NCI-H748 treated with DMSO at 0.1 percent for 48 hours (cell line): Measurements from ENCODE around the gene EREG.
"Not testable (repeated sequence)": the region's sequence is repeated elsewhere in the genome, so short reads cannot be mapped to it uniquely, and the experiment has no call there.

ENCODE experiments used
- DNase-seq: peaks from one replicate; lab custom pipeline; 2025; lab: John Stamatoyannopoulos, UW

EREG gene

DNA sequence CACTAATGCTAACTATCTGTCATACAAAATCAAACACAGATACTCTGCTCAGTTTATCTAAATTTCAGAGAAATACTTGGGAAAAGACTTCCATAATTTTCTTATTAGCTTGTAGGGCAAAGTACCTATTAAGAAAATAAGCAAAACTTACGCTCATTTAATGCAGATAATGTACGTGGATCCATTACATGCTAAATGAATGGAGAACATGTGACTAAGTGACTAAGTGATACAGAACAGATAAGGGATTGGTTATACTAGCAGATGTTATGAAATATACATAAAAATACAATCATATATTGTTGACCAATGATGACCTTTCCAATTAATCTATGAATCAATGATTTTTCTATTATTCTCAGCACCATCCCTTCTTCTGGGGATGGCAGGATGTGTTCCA, 25.7 kb downstream of the EREG start:
- no peak for DNase-seq

GRCh38 chr4:74391346-74391745, 26.4 kb downstream of the EREG start:
- no peak for DNase-seq

- DNase-seq = no peak
Observed at GRCh38 chr4:74391890-74392475, 27.0 kb downstream of the EREG start.

GRCh38 chr4:74394476-74395136, 29.7 kb downstream of the EREG start:
- DNase-seq = no peak

- no peak for DNase-seq
Observed at GRCh38 chr4:74395633-74396032, 30.7 kb downstream of the EREG start.

DNA sequence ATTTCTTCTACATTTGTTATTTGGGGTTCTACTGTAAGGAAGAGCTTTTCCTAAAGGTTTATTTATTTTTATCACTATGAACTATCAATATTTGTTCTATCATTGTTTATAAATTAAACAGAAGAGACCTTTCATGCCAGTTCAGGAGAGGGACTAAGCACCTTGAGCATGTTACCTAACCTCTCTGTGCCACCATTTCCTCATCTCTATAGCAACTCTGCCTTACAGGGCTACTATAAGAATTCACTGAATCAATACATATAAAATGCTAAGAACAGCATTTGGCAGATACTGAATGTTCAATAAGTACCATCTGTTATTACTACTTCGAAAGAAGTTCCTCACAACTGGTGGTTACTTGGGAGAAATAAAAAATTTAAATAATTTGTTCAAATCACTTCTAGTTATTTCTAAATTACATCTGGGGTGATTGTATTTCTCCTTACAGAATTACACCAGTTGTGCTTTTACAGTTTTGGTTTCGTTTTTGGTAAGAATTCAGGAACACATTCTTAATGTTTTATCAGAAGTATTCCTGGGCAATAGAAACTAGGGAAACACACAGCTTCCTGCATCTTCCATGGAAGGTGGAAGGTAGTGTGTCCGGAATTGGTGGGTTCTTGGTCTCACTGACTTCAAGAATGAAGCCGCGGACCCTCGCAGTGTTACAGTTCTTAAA, 32.9 kb downstream of the EREG start:
- DNase-seq = no peak

- DNase-seq = not testable (repeated sequence)
Observed at GRCh38 chr4:74398894-74399589, 34.1 kb downstream of the EREG start.

DNA sequence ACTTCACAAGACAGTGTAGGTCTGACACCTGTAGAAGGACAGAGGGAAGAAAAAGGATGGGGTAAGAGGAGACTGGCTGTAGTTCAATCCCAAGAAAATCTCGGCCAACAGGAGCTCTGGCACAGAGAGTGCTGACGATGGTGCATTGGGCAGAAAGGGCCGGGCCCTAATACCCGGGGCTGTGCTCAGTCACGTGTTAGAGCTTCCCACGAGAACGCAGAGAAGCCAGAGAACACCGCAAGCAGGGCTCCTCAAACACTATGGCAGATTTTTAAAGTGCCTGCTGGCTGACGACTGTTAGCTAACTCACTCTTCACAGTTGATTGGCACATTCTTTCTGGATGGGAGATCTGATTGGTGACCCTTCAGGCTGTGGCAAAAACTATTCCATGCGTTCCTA, 35.5 kb downstream of the EREG start:
- DNase-seq = no peak

- DNase-seq = no peak
Observed at GRCh38 chr4:74402692-74403456, 37.9 kb downstream of the EREG start.

GRCh38 chr4:74407891-74408290, 42.9 kb downstream of the EREG start:
- DNase-seq = no peak

DNA sequence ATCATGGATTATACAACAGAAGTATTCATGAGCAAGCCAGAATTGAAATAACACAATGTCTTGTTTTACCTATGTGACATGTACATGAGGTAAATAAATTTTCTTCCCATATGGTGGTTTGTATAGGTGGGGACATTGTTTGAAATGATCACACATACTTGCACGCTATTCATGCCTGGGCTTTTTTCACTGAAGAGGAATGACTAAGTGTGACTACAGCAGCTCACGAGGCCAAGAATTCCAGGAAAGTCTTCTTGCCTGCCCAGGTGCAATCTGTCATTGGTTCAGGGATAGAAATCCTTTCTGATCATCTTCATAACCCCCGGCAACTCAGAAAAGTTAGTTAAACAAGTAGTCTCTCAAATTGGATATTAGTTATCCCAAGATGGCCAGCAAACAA, 43.7 kb downstream of the EREG start:
- DNase-seq = no peak

DNA sequence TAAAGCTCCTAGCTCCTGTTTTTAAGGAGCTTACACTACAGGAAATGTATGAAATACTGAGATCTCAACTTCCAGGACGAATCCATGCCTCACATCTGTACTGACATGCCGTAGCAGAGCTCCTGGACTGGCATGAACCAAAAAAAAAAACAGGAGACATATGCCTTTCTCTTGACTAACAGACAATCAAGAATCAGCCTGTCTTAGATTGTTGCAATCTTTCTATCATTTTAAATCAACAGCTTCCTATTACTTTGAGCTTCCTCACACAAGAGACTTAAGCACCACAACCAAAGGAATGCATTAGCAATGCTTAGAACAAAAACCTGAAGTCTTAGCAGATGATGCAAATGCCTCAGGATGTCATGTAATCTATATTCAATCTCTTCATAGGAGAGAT, 45.3 kb downstream of the EREG start:
- no peak for DNase-seq

DNA sequence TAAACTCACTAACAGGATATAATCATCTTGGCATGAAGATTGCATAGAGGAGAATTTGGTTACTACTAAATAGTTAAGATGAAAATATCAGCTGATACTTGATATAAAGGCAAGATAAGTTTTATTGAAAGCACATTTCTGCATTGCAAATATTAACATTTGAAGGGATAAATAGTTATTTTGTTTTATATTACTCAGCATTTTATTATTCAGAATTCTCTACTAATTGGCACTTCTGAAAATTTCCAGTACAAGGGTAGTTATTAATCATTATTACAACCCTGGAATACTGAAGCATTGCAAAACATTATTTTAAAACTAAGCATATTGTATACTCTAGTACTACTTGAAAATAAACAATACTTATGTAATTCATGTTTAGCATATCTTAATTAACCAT, 47.3 kb downstream of the EREG start:
- no peak for DNase-seq

DNA sequence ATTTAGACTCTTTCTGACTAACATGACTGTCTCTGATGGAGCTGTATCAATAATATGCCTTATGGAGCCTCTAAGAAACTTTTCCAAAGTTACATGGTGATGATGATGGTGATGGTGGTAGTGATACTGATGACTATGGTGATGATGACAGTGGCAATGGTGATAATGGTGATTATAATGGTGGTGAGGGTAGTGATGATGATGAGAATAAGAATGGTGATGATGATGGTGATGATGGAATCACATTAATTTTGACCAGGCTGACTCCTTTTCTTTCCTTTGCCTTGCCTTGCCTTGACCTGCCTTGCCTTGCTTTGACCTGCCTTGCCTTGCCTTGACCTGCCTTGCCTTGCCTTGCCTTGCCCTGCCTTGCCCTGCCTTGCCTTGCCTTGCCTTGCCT, 48.3 kb downstream of the EREG start:
- DNase-seq = no peak

- no peak for DNase-seq
Observed at GRCh38 chr4:74414149-74414809, 49.3 kb downstream of the EREG start.

- no peak for DNase-seq
Observed at GRCh38 chr4:74415602-74416300, 50.8 kb downstream of the EREG start.

DNA sequence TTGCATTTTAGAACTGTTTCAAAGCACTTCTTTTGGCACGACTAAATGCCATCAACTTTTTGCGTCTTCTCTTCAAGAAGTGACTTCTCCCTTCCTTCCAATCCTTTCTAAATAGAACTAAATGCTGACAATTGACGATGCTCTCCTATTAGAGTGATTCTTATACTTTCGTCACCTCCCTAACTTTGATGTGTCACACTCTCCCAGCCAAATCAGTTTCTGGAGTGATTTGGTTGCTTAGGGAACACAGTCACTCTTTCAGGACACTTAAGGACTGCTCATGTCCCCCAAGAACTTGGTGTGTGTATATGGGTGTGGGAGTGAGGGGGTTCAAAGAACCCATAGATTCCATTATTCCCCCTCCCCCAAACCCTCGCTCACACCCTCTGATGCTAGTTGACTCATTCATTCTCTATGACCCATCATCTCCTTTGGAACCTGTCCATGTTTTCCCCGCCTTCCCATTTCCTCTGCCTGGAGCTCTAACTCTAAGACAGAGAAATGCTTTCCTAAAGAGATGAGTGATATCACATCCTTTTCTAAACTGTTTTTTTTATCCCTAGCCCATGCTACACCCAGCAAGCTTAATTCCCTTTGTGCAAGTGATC, 53.2 kb downstream of the EREG start:
- no peak for DNase-seq

GRCh38 chr4:74420863-74421262, 55.9 kb downstream of the EREG start:
- DNase-seq = no peak

GRCh38 chr4:74423104-74423503, 58.2 kb downstream of the EREG start:
- no peak for DNase-seq

GRCh38 chr4:74424111-74424510, 59.2 kb downstream of the EREG start:
- DNase-seq = no peak

DNA sequence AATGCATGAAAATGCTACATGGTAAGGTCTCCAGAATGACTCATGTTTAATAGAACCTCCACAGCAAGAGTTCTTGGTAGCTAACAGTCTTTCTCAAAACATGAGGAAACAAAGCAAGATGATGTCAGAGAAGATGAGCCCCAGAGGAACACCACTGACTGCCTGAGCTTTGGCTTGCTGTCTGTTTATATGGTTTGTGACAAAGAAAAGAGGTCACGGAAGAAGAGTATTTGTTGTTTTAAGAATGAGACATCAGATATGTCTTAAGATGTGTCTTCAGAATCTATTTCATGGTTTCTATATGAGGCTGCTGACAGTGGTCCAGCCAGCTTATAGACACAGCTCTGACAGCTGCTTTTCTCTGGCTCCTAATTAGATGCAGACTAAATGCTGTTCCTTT, 61.2 kb downstream of the EREG start:
- DNase-seq = no peak
